Measurements from ENCODE around the gene ADGRG3. TPM values are rescaled to one million over a fixed set of nuclear protein-coding genes. Genes with fewer than 3 reads are reported as not detected.
A peak's percentile ranks its signal among the peaks of the same experiment; 100 is the strongest.

The ADGRG3 gene
- total and polyA plus RNA-seq, 9 of the 15 experiments (the other 6 are each of a cell fraction or from before 2014, with no cell fraction given) = 0.09 to 0.52 (median 0.14) TPM; not detected in 3

DNA sequence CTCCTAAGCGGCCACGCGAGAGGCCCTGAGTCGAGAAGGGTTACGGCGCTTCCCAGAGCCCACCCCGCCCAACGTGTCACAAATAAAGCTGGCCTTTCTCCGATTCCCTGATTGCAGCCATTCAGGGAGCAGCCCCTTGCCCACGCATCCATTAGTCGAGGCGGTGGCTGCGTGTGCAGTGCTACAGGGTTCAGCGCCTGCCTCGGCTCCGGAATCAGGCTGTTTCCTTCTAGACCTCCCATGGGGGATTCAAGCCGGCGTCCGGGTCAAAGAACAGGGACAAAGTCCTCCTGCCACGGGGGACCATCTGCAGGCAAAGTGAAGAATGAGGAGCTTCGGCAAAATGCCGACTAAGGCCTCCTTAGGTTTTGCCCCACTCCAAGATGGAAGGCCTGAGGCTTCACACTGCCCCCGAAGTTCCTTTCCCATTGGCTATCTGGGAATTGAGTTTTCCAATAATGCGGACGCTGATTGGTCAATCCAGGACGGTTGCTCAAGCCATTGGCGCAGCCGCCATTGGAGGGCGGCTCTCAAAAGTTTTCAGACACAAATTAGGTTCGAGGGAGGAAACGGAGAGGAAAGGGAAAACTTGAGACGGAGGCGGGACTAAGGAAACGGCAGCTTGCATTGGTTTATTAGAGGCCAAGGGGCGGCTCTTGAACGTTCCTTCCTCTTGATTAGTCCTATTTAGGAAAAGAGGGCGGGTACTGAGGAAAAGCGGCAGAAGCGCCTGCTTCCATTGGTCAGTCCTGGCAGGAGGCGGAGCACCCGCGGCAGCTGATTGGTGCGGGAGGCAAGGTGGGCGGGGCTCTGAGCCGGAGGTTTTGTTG lies 67.0 kb downstream of the ADGRG3 start (continued):
- TF ChIP-seq HNRNPH1 (optimal IDR thresholded peaks at IDR 0.05; ENCODE audit: low read depth, low read length) (no peak), PCBP1 (IDR thresholded peaks at IDR 0.05; ENCODE audit: low read depth, low read length, poor library complexity, severe bottlenecking) (no peak), ZNF584 (CRISPR knock-in tag; IDR thresholded peaks at IDR 0.05; ENCODE audit: low read depth) (peak; percentile 76; the same call in 1 of the 2 replicates), ZNF699 (CRISPR knock-in tag; IDR thresholded peaks at IDR 0.05; ENCODE audit: insufficient replicate concordance) (no peak), ZNF318 (IDR thresholded peaks at IDR 0.05; ENCODE audit: borderline replicate concordance in 1 of 2, low read depth in 1 of 2) (no peak), ETV1 (tag; conservative IDR thresholded peaks at IDR 0.05; ENCODE audit: low read depth) (no peak), BCL6 (CRISPR knock-in tag; IDR thresholded peaks at IDR 0.05) (no peak), KDM5B (IDR thresholded peaks at IDR 0.05; ENCODE audit: insufficient replicate concordance, low read depth, low read length) (no peak), ZSCAN29 (IDR thresholded peaks at IDR 0.05) (no peak), NR2F6 (CRISPR knock-in tag; IDR thresholded peaks at IDR 0.05) (no peak), U2AF2 (optimal IDR thresholded peaks at IDR 0.05; ENCODE audit: low read depth, low read length) (no peak), CEBPG (CRISPR knock-in tag; IDR thresholded peaks at IDR 0.05) (peak; percentile 35; the same call in 1 of the 2 replicates), CEBPG (tag; conservative IDR thresholded peaks at IDR 0.05 in 1 of 2, IDR thresholded peaks at IDR 0.05 in 1 of 2) (peak; percentile 60 to 90), E2F4 (CRISPR knock-in tag; IDR thresholded peaks at IDR 0.05; ENCODE audit: low read depth) (0 out of 2 replicates have a peak, but pooled peaks have one; percentile 57), FOXA3 (CRISPR knock-in tag; conservative IDR thresholded peaks at IDR 0.05 in 1 of 2, IDR thresholded peaks at IDR 0.05 in 1 of 2) (no peak), ETS2 (tag; IDR thresholded peaks at IDR 0.05; ENCODE audit: borderline replicate concordance, poor library complexity, severe bottlenecking) (no peak)
